RWPE1 (cell line): ENCODE measurements around the gene USP34.

Experiments
- CTCF ChIA-PET: fragments of 350-600 bp; sonication (Branson Sonifier 250); formaldehyde crosslinking; extraction: SDS; loops from one replicate; lab custom pipeline; 2021; lab: Yijun Ruan, JAX
- POLR2A ChIA-PET: fragments of 400-600 bp; formaldehyde crosslinking; extraction: SDS; loops from one replicate; lab custom pipeline; 2020; ENCODE audit warnings: antibody characterized with exemption; ENCODE audit not compliant: low non-redundant PET; lab: Yijun Ruan, JAX
- DNase-seq: peaks from one replicate; pipeline ENCODE4 v3.0.0; 2012; ENCODE audit warnings: low spot score
- H3K27ac ChIP-seq: fragments of 450-650 bp; 2 replicates; pipeline ENCODE4 v1.5.1; 2017
- TF ChIP-seq, protein P1 (sequence below): fragments of 450-650 bp; conservative IDR thresholded peaks from 2 replicates; pipeline ENCODE4 v1.5.1; 2017; ENCODE audit warnings: low read depth, mild to moderate bottlenecking

Gene USP34

DNA sequence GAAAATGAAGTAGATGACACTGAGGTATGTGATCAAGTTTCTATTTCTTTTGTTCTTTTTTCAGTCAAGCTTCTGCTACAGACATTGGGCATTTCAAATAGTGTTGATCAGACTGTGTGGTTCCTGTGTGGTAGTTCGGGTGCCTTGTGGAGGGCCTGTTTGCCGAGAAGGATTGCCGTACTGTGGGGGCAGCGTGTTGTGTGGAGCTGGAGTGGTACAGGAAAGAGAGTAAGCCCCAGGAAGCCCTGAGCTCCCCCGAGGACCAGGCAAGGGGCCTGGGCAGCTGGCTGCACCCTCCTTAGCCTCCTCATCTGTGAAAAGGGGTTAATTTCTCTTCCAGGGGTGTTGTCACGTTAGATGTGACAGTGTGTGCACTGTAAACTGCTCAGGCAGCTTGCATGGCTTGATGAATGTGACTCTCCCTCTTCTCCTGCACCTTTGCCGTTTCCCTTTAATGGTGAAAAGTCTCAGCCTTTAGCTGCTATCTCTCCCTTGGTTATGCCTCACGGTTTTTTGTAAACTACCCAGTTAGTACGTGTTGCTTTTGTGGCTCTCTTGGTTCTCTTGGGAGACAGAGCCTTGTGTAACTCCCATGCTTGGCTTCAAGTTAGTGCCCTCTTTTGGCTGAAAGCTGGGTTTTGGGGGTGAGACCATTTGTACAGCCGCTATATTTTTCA, 289.4 kb downstream of the USP34 start:
- TF ChIP-seq, protein P1, sequence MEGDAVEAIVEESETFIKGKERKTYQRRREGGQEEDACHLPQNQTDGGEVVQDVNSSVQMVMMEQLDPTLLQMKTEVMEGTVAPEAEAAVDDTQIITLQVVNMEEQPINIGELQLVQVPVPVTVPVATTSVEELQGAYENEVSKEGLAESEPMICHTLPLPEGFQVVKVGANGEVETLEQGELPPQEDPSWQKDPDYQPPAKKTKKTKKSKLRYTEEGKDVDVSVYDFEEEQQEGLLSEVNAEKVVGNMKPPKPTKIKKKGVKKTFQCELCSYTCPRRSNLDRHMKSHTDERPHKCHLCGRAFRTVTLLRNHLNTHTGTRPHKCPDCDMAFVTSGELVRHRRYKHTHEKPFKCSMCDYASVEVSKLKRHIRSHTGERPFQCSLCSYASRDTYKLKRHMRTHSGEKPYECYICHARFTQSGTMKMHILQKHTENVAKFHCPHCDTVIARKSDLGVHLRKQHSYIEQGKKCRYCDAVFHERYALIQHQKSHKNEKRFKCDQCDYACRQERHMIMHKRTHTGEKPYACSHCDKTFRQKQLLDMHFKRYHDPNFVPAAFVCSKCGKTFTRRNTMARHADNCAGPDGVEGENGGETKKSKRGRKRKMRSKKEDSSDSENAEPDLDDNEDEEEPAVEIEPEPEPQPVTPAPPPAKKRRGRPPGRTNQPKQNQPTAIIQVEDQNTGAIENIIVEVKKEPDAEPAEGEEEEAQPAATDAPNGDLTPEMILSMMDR, result no peak
- ChIA-PET CTCF (no interaction called here), POLR2A (no interaction called here)
- H3K27ac ChIP-seq, result peak overlapping the region; percentile 92
- DNase-seq, result no peak

DNA sequence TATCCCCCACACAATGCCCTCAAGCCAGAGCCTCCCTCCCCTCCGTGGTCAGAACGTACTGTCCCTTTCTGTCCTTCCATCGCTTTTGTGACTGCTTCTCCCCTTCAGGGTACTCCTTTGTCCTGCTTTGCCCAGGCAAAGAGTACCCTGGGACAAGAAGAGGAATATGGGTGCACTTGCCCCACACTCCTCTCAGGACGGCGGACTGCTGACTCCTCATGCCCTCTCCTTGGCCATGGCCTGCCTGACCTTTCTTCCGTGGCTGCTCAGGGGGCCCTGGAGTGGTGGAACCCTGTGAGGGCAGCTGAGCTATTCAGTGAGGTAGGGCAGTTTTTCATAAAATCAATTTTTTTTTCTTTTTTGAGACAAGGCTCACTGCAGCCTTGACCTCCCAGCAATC, 290.2 kb downstream of the USP34 start:
- POLR2A ChIA-PET, result no interaction called here
- CTCF ChIA-PET, result no interaction called here
- H3K27ac ChIP-seq, result peak overlapping the region; percentile 92
- TF ChIP-seq, protein P1, result no peak
- no peak for DNase-seq

DNA sequence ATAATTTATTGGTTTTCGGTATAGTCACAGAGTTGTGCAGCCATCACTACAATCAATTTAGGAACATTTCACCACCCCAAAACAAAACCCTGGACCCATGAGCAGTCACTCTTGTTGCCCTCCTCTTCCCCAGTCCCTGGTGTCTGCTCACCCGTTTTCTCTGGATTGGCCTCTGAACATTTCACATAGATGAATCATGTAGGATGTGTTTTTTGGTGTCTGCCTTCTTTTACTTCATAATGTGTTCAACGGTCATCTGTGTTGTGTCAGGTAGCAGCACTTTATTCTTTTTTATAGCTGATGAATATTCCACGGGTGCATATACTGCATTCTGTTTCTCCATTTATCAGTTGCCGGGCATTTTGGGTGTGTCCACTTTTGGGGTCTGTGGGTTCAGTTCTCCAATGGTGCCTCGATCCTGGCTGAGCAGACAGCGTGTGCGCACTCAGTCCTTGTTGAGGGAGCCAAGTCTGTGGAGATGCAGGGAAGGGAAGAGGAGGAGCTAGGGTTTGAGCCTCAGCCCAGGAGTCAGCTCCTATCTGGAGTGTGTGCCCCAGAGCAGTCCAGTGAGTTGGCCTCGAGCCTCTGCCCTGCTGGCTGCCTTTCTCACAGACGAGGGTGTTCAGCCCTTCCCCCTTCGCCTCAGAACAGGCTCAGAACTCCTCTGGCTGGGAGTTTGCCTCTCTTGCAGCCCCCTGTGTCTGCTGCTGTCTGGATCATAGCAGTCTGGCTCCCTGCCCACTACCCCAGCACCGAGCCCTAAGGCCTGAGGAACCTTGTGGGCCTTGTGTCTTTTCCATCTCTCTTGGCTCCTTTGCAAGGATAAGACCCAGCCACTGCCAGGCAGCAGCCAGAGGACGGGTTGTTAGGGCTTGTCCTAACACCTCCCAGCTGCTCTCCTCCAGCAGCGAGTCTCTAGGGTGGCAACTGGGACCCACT, 290.9 kb downstream of the USP34 start:
- POLR2A ChIA-PET, result no interaction called here
- TF ChIP-seq, protein P1, result no peak
- H3K27ac ChIP-seq, result peak overlapping the region; percentile 92
- no peak for DNase-seq
- CTCF ChIA-PET, result interaction anchor here (0.6 to 1.0 kb wide), 2 partner anchors 13 to 16 kb away, joined by 3 to 4 read pairs; no protein-coding TSS in a partner anchor

- TF ChIP-seq, protein P1, result no peak
- H3K27ac ChIP-seq, result peak overlapping the region; percentile 92
- ChIA-PET CTCF (interaction anchor here (0.6 to 1.0 kb wide), 2 partner anchors 14 to 21 kb away, joined by 3 read pairs; no protein-coding TSS in a partner anchor), POLR2A (no interaction called here)
- no peak for DNase-seq
These were observed 292.0 kb downstream of the USP34 start for GRCh38 chr2:61178603-61179545.

DNA sequence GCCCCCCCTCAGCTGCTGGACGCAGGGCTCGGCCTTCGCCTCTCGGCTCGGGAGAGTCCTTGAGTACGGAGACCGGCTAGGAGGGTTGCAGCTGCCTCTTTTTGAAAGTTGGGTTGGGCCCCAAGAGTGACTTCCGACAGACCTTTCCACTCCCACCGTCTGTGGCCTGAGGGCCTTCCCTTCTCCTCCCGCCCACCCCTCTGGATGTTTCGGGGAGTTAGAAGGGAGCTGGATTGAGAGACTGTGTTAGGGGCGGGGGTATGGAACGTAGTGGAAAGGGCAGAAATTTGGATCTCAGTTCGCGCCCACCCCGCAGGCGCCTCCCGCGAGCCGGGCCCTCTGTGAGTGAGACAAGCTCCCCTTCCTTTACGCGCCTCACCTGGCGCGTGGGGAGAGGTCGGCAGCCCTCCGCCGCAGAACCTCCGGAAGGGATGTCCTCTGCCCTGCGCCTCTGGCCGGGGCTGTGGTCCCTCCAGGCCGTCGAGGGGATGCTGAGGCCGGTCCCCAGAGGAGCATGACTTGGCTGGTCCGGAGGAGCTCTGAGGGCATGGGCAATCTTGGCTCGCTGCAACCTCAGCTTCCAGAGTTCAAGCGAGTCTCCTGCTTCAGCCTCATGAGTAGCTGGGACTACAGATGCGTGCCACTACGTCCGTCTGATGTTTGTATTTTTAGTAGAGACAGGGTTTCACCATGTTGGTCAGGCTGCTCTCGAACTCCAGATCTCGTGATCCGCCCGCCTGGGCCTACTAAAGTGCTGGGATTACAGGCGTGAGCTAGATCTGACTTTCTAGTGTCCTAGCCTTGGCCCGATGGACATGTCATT, 292.9 kb downstream of the USP34 start:
- DNase-seq, result no peak
- POLR2A ChIA-PET, result interaction anchor here (1.0 kb wide), 1 partner anchor 33 kb away, joined by 3 read pairs; no protein-coding TSS in a partner anchor
- CTCF ChIA-PET, result interaction anchor here (0.6 kb wide), 1 partner anchor 22 kb away, joined by 3 read pairs; no protein-coding TSS in a partner anchor
- H3K27ac ChIP-seq, result peak overlapping the region; percentile 92
- TF ChIP-seq, protein P1, result no peak
